Adrenal gland (tissue), 12 donors: ENCODE results near the gene BRPF1. TPM values are rescaled to one million over a fixed set of nuclear protein-coding genes. Genes with fewer than 3 reads are reported as not detected.

Experiments used
- DNase-seq, 7 donors: peaks; one replicate each; pipeline ENCODE4 v3.0.0-alpha.2; 2019 to 2020
- H3K27ac ChIP-seq, 5 donors: fragments of 200-600 bp; sonication (generic) in 4 of 5; 1 replicate in 3 of 5; 2 replicates in 2 of 5; pipeline versions ENCODE4 v1.5.1 to v1.8.0; 2016 to 2020; ENCODE audit warnings: mild to moderate bottlenecking in 1 of 5
- H3K27me3 ChIP-seq: fragments of 200-600 bp; 2 replicates; pipeline ENCODE4 v1.8.0; 2021
- H3K36me3 ChIP-seq, 2 donors: fragments of 200-600 bp; replicated peaks in 1 of 2; 1 replicate in 1 of 2; 2 replicates in 1 of 2; pipeline versions ENCODE4 v1.5.1 to v1.8.0; 2018 to 2022
- H3K4me1 ChIP-seq, 2 donors: fragments of 200-600 bp; replicated peaks in 1 of 2; 1 replicate in 1 of 2; 2 replicates in 1 of 2; pipeline versions ENCODE4 v1.5.1 to v1.8.0; 2018 to 2021
- H3K4me3 ChIP-seq, 4 donors: fragments of 200-600 bp; sonication (generic) in 3 of 4; one replicate each; pipeline ENCODE4 v1.5.1; 2016 to 2018
- H3K9me3 ChIP-seq, 3 donors: fragments of 200-600 bp; sonication (generic) in 1 of 3; replicated peaks in 1 of 3; 1 replicate in 2 of 3; 2 replicates in 1 of 3; pipeline versions ENCODE4 v1.5.1 to v1.8.0; 2016 to 2021
- CTCF ChIP-seq, 6 experiments: fragments of 450-650 bp in 4 of 6; fragments of 200-600 bp in 2 of 6; sonication (generic) in 1 of 6; IDR thresholded peaks; 1 replicate in 5 of 6; 2 replicates in 1 of 6; pipeline versions ENCODE4 v1.5.1 to v1.8.0; 2016 to 2021; ENCODE audit warnings: antibody characterized with exemption in 6 of 6, mild to moderate bottlenecking in 2 of 6, moderate library complexity in 1 of 6
- POLR2A ChIP-seq, 2 donors: fragments of 450-650 bp; IDR thresholded peaks; one replicate each; pipeline ENCODE4 v1.6.1; 2017; ENCODE audit warnings: antibody characterized with exemption in 2 of 2, mild to moderate bottlenecking in 2 of 2, moderate library complexity in 1 of 2
- WGBS, 4 donors: extraction: QIAGEN DNeasy Blood & Tissue Kit in 2 of 4; methylation state at CpG; one replicate each; pipeline versions ENCODE4 v1.1.5 to v1.1.7; 2013 to 2017; 5-methylcytosine and 5-hydroxymethylcytosine counted together
- intact Hi-C, 2 donors: fragments of 100-400 bp; cut with DNase I; formaldehyde crosslinking; loops; one replicate each; pipeline versions ENCODE4 v1.14.1 to v1.15.0; 2022 to 2023
- polyA plus RNA-seq, 3 donors: library from polyadenylated mRNA; stranded (reverse); fragments of 200-250 nt in 2 of 3; fragments of 350-450 nt in 1 of 3; fragmentation: Illumina TruSeq in 1 of 3; extraction: RNeasy Lipid Tissue Mini Kit (QIAGEN cat#74804) in 1 of 3; gene quantifications; one replicate each; pipeline ENCODE4 v1.2.3, GENCODE V29; 2013 to 2014
- total RNA-seq, 9 donors: library from RNA; depleted of rRNA in 4 of 9; stranded (reverse); fragments of >200 nt in 4 of 9; fragments of 120-200 nt in 1 of 9; fragmentation: NEBNext Ultra II Directional in 1 of 9; extraction: Animal tissue kit (Norgen Biotek cat#: 25700) in 1 of 9; gene quantifications; one replicate each; pipeline versions ENCODE4 v1.1.0 to v1.2.4, GENCODE V29; 2013 to 2023
- donor health status: healthy with polysubstance abuse.
- donor health status: Bipolar disorder and iron deficiency.
- donor health status: DM: yes; HTN: yes; CAD: no.
- donor health status: DM: no; HTN: no; CAD: no.
- donor health status: DM: no; HTN: no; CAD: no.
- donor health status: DM: yes; HTN: yes; CAD: no.

Gene BRPF1
- total and polyA plus RNA-seq, 12 donors: 7.4 to 18.7 (median 14.3) TPM

GRCh38 chr3:9783954-9784353, 52.4 kb downstream of the BRPF1 start:
- DNase-seq: peak in 2 of 7 donors; percentile 43 to 48
- no peaks in the 10 kb centered on the region for H3K27me3 ChIP-seq
- H3K4me1 ChIP-seq: peaks cover 57 to 68% of the 10 kb centered on the region in 2 donors
- H3K27ac ChIP-seq: peak overlapping the region in 1 of 5 donors; percentile 61
- WGBS, 4 donors: 51 to 69% (median 62%) methylated on average over 8 to 14 of the region's 14 CpGs
- H3K4me3 ChIP-seq: no peak overlapping the region
- intact Hi-C loops: no loop called here
- peaks cover 0 to 54% of the 10 kb centered on the region in 2 donors for H3K36me3 ChIP-seq
- no peak for TF ChIP-seq POLR2A (IDR thresholded peaks at IDR 0.05)
- TF ChIP-seq CTCF (IDR thresholded peaks at IDR 0.05): no peak
- H3K9me3 ChIP-seq: no peaks in the 10 kb centered on the region

- intact Hi-C loops: no loop called here
- no peak for DNase-seq
- peaks cover 0 to 62% of the 10 kb centered on the region in 2 donors for H3K36me3 ChIP-seq
- WGBS, 4 donors: 73 to 79% (median 76%) methylated on average over 4 of the region's 4 CpGs
- H3K4me1 ChIP-seq: peaks cover 57 to 67% of the 10 kb centered on the region in 2 donors
- no peak overlapping the region for H3K4me3 ChIP-seq
- H3K27ac ChIP-seq: peak overlapping the region in 3 of 5 donors; percentile 67 to 77 (median 73)
- no peaks in the 10 kb centered on the region for H3K27me3 ChIP-seq
- TF ChIP-seq POLR2A (IDR thresholded peaks at IDR 0.05) (no peak), CTCF (IDR thresholded peaks at IDR 0.05) (no peak)
- H3K9me3 ChIP-seq: no peaks in the 10 kb centered on the region
Measured at GRCh38 chr3:9784965-9785364, 53.4 kb downstream of the BRPF1 start.

GRCh38 chr3:9785602-9786001, 54.1 kb downstream of the BRPF1 start:
- 40 to 48% (median 44%) methylated on average over 7 of the region's 7 CpGs for WGBS, 4 donors
- intact Hi-C loops: no loop called here
- DNase-seq: peak in 6 of 7 donors; percentile 76 to 86 (median 81)
- Histone ChIP-seq H3K27ac (peak overlapping the region in 3 of 5 donors; percentile 67 to 77 (median 73)), H3K36me3 (peaks cover 0 to 60% of the 10 kb centered on the region in 2 donors), H3K4me3 (no peak overlapping the region), H3K27me3 (no peaks in the 10 kb centered on the region), H3K4me1 (peaks cover 57 to 65% of the 10 kb centered on the region in 2 donors), H3K9me3 (no peaks in the 10 kb centered on the region)
- TF ChIP-seq CTCF (IDR thresholded peaks at IDR 0.05) (no peak), POLR2A (IDR thresholded peaks at IDR 0.05) (peak in 1 of 2 donors; percentile 49)

GRCh38 chr3:9786209-9786739, 54.7 kb downstream of the BRPF1 start:
- H3K36me3 ChIP-seq: peaks cover 0 to 60% of the 10 kb centered on the region in 2 donors
- peak overlapping the region in 4 of 5 donors; percentile 57 to 77 (median 70) for H3K27ac ChIP-seq
- H3K9me3 ChIP-seq: no peaks in the 10 kb centered on the region
- H3K4me1 ChIP-seq: peaks cover 52 to 65% of the 10 kb centered on the region in 2 donors
- no peaks in the 10 kb centered on the region for H3K27me3 ChIP-seq
- H3K4me3 ChIP-seq: no peak overlapping the region
- TF ChIP-seq POLR2A (IDR thresholded peaks at IDR 0.05) (no peak), CTCF (IDR thresholded peaks at IDR 0.05) (no peak)
- WGBS, 4 donors: 53 to 86% (median 66%) methylated on average over 7 of the region's 7 CpGs
- no peak for DNase-seq
- intact Hi-C loops: no loop called here
